OCI-LY1 (cell line): Measurements from ENCODE around the gene LRRC1.

Experiments
- H2AFZ ChIP-seq: fragments of 200-600 bp; sonication (generic), shearing (Covaris generic); 2 replicates; pipeline ENCODE4 v1.6.0; 2014; ENCODE audit warnings: antibody characterized with exemption, mild to moderate bottlenecking, low read length
- H3F3A ChIP-seq: fragments of 200-600 bp; sonication (generic), shearing (Covaris generic); 2 replicates; pipeline ENCODE4 v1.6.0; 2014; ENCODE audit warnings: mild to moderate bottlenecking, antibody characterized with exemption, low read length, moderate library complexity; ENCODE audit not compliant: insufficient read depth
- H3K27ac ChIP-seq: fragments of 200-600 bp; sonication (generic); 2 replicates; pipeline ENCODE4 v1.5.1; 2014; ENCODE audit warnings: low read length, mixed run types, mild to moderate bottlenecking, low read depth; ENCODE audit not compliant: poor library complexity, severe bottlenecking
- H3K27me3 ChIP-seq: fragments of 200-600 bp; sonication (generic); 2 replicates; pipeline ENCODE4 v1.6.0; 2014; ENCODE audit warnings: antibody characterized with exemption, mild to moderate bottlenecking, low read length, moderate library complexity; ENCODE audit not compliant: insufficient read depth
- H3K36me3 ChIP-seq: fragments of 200-600 bp; sonication (generic); 2 replicates; pipeline ENCODE4 v1.6.1; 2014; ENCODE audit warnings: mild to moderate bottlenecking, antibody characterized with exemption, low read length, moderate library complexity, mixed read lengths; ENCODE audit not compliant: insufficient read depth
- H3K4me1 ChIP-seq: fragments of 200-600 bp; sonication (generic); 2 replicates; pipeline ENCODE4 v1.5.1; 2014; ENCODE audit warnings: mild to moderate bottlenecking, low read length, moderate library complexity; ENCODE audit not compliant: insufficient read depth, severe bottlenecking
- H3K4me2 ChIP-seq: fragments of 200-600 bp; sonication (generic), shearing (Covaris generic); 2 replicates; pipeline ENCODE4 v1.6.1; 2014; ENCODE audit warnings: low read length
- H3K4me3 ChIP-seq: fragments of 200-600 bp; sonication (generic); 2 replicates; pipeline ENCODE4 v1.5.1; 2014; ENCODE audit warnings: low read length, low read depth, mild to moderate bottlenecking, mixed read lengths; ENCODE audit not compliant: poor library complexity, severe bottlenecking
- H3K79me2 ChIP-seq: fragments of 200-600 bp; shearing (Covaris generic); 2 replicates; pipeline ENCODE4 v1.6.1; 2016; ENCODE audit warnings: mixed run types, low read length, mixed read lengths; ENCODE audit not compliant: insufficient read depth
- H3K9ac ChIP-seq: fragments of 200-600 bp; sonication (generic), shearing (Covaris generic); 2 replicates; pipeline ENCODE4 v1.6.1; 2014; ENCODE audit warnings: mild to moderate bottlenecking, low read length, mixed read lengths
- H3K9me2 ChIP-seq: fragments of 200-600 bp; sonication (generic), shearing (Covaris generic); 2 replicates; pipeline ENCODE4 v1.6.1; 2014; ENCODE audit warnings: low read depth, mild to moderate bottlenecking, low read length, mixed read lengths
- H3K9me3 ChIP-seq: fragments of 200-600 bp; shearing (Covaris generic); 2 replicates; pipeline ENCODE4 v1.6.1; 2014; ENCODE audit warnings: low read length, mixed read lengths
- H4K20me1 ChIP-seq: fragments of 200-600 bp; sonication (generic), shearing (Covaris generic); 2 replicates; pipeline ENCODE4 v1.6.0; 2016; ENCODE audit warnings: mild to moderate bottlenecking, low read length; ENCODE audit not compliant: insufficient read depth
- EZH2 ChIP-seq: fragments of 200-600 bp; sonication (generic), shearing (Covaris generic); IDR thresholded peaks from 2 replicates; pipeline ENCODE4 v1.8.0; 2017; ENCODE audit warnings: borderline replicate concordance, mixed run types, mild to moderate bottlenecking, antibody characterized with exemption, low read length, moderate library complexity, mixed read lengths
- TF ChIP-seq, protein P1 (sequence below): fragments of 200-600 bp; sonication (generic), shearing (Covaris generic); IDR thresholded peaks from 2 replicates; pipeline ENCODE4 v1.5.1; 2017; ENCODE audit warnings: mild to moderate bottlenecking, antibody characterized with exemption, low read length, moderate library complexity, mixed read lengths

The LRRC1 gene

DNA sequence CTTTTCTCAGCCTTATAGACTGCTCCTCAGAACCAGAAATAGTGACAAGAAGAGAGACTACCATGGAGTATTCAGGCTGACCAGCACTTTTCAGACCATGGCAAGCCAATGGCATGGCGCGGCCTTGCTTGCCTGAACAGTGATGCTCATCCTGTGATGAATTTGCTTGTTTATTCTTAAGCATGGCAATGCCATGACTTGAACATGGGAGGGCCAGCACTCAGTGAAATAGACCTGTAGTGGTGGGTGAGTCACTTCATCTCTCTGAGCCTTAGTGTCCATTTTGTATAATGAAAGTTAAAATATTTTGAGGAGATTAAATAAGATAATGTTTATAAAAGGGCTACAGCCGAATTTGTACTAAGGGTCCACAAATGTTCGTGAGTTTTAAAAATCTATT, 79.1 kb downstream of the LRRC1 start:
- H3K4me1 ChIP-seq: no peaks in the 10 kb centered on the region
- H3K27me3 ChIP-seq: no peaks in the 10 kb centered on the region
- H3K4me2 ChIP-seq: no peak overlapping the region
- no peak for TF ChIP-seq EZH2
- TF ChIP-seq, protein P1, sequence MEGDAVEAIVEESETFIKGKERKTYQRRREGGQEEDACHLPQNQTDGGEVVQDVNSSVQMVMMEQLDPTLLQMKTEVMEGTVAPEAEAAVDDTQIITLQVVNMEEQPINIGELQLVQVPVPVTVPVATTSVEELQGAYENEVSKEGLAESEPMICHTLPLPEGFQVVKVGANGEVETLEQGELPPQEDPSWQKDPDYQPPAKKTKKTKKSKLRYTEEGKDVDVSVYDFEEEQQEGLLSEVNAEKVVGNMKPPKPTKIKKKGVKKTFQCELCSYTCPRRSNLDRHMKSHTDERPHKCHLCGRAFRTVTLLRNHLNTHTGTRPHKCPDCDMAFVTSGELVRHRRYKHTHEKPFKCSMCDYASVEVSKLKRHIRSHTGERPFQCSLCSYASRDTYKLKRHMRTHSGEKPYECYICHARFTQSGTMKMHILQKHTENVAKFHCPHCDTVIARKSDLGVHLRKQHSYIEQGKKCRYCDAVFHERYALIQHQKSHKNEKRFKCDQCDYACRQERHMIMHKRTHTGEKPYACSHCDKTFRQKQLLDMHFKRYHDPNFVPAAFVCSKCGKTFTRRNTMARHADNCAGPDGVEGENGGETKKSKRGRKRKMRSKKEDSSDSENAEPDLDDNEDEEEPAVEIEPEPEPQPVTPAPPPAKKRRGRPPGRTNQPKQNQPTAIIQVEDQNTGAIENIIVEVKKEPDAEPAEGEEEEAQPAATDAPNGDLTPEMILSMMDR: no peak
- H3K27ac ChIP-seq: no peak overlapping the region
- no peaks in the 10 kb centered on the region for H4K20me1 ChIP-seq
- no peaks in the 10 kb centered on the region for H3K9me3 ChIP-seq
- no peak overlapping the region for H3K9ac ChIP-seq
- H3K4me3 ChIP-seq: no peak overlapping the region
- no peaks in the 10 kb centered on the region for H3F3A ChIP-seq
- no peaks in the 10 kb centered on the region for H3K36me3 ChIP-seq
- H3K9me2 ChIP-seq: no peaks in the 10 kb centered on the region
- H3K79me2 ChIP-seq: no peaks in the 10 kb centered on the region
- H2AFZ ChIP-seq: no peak overlapping the region

DNA sequence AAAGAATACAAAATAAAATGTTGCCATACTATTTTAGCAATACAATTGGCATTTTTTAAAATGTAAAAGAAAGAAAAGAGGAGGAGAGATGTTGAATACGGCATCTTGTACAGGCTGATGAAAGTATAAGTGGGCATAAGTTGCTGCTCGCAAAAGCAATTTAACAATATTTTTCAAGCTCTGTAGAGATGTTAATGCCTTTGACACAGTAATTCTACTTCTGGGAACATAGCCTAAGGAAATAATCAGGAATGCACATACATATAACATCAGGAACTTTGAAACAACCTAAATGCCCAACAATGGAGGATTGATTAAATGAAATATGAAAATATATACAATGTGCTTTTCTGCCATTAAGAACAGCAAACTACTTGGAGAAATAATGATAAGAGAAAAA, 80.2 kb downstream of the LRRC1 start:
- TF ChIP-seq EZH2: no peak
- TF ChIP-seq, protein P1: no peak
- Histone ChIP-seq H3K79me2 (no peaks in the 10 kb centered on the region), H2AFZ (no peak overlapping the region), H3K36me3 (no peaks in the 10 kb centered on the region), H3K9me3 (no peaks in the 10 kb centered on the region), H3K27ac (no peak overlapping the region), H3K27me3 (no peaks in the 10 kb centered on the region), H3K4me1 (no peaks in the 10 kb centered on the region), H3K9ac (no peak overlapping the region), H4K20me1 (no peaks in the 10 kb centered on the region), H3K9me2 (no peaks in the 10 kb centered on the region), H3F3A (no peaks in the 10 kb centered on the region), H3K4me3 (no peak overlapping the region), H3K4me2 (no peak overlapping the region)

DNA sequence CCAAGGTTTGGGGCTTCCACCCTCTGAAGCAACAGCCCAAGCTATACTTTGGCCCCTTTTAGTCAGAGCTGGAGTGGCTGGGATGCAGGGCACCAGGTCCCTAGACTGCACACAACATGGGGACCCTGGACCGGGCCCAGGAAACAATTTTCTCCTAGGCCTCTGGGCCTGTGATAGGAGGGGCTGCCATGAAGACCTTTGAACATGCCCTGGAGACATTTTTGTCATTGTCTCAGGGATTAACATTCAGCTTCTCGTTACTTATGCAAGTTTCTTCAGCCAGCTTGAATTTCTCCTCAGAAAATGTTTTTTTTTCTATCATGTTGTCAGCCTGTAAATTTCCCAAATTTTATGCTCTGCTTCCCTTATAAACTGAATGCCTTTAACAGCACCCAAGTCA, 82.3 kb downstream of the LRRC1 start:
- Histone ChIP-seq H3K27ac (no peak overlapping the region), H3K9me2 (no peaks in the 10 kb centered on the region), H3K9ac (no peak overlapping the region), H3K4me3 (no peak overlapping the region), H3K79me2 (no peaks in the 10 kb centered on the region), H2AFZ (no peak overlapping the region), H4K20me1 (no peaks in the 10 kb centered on the region), H3K4me1 (no peaks in the 10 kb centered on the region), H3K36me3 (no peaks in the 10 kb centered on the region), H3K4me2 (no peak overlapping the region), H3K9me3 (no peaks in the 10 kb centered on the region), H3F3A (no peaks in the 10 kb centered on the region), H3K27me3 (no peaks in the 10 kb centered on the region)
- TF ChIP-seq, protein P1: no peak
- TF ChIP-seq EZH2: no peak
